SK-N-SH treated with all-trans-retinoic acid at 6 μM for 48 hours (cell line): Measurements from ENCODE around the gene LRRC25.

Source experiments
- ATAC-seq: fragments of 200-7000 bp; cut with Tn5 transposase; 3 replicates; pipeline ENCODE4 v1.9.1; 2020; ENCODE audit warnings: mild to moderate bottlenecking, moderate library complexity
- ARNTL ChIP-seq: fragments of 450-650 bp; formaldehyde crosslinking; IDR thresholded peaks from 2 replicates; pipeline ENCODE4 v1.5.0; 2020; ENCODE audit warnings: low read depth, mild to moderate bottlenecking, moderate library complexity, borderline replicate concordance
- BACH2 ChIP-seq: fragments of 250-450 bp; sonication (Bioruptor Pico); IDR thresholded peaks from 2 replicates; pipeline ENCODE4 v1.9.0; 2021; ENCODE audit warnings: mild to moderate bottlenecking, borderline replicate concordance
- CSDC2 ChIP-seq: fragments of 250-450 bp; sonication (Bioruptor Pico); IDR thresholded peaks from 2 replicates; pipeline ENCODE4 v1.5.0; 2020; ENCODE audit warnings: mild to moderate bottlenecking, moderate library complexity
- GLIS3 ChIP-seq: fragments of 250-450 bp; sonication (Bioruptor Pico); IDR thresholded peaks from 2 replicates; pipeline ENCODE4 v1.5.0; 2020; ENCODE audit warnings: mild to moderate bottlenecking, moderate library complexity
- ISL1 ChIP-seq: fragments of 250-450 bp; sonication (Bioruptor Pico); IDR thresholded peaks from 2 replicates; pipeline ENCODE4 v2.1.2; 2022; ENCODE audit warnings: mild to moderate bottlenecking, moderate library complexity
- OSR1 ChIP-seq: fragments of 250-450 bp; sonication (Bioruptor Pico); IDR thresholded peaks from 2 replicates; pipeline ENCODE4 v1.8.0; 2022; ENCODE audit warnings: moderate library complexity, mild to moderate bottlenecking, inconsistent platforms
- PPARA ChIP-seq: fragments of 250-450 bp; sonication (Bioruptor Pico); IDR thresholded peaks from 2 replicates; pipeline ENCODE4 v1.5.0; 2020; ENCODE audit warnings: mild to moderate bottlenecking, borderline replicate concordance
- SNAI2 ChIP-seq: fragments of 250-450 bp; sonication (Bioruptor Pico); IDR thresholded peaks from 2 replicates; pipeline ENCODE4 v1.5.0; 2020; ENCODE audit warnings: mild to moderate bottlenecking, moderate library complexity
- TCF4 ChIP-seq: fragments of 250-450 bp; sonication (Bioruptor Pico); IDR thresholded peaks from 2 replicates; pipeline ENCODE4 v1.8.0; 2021; ENCODE audit warnings: mild to moderate bottlenecking, moderate library complexity, borderline replicate concordance
- TOX ChIP-seq: fragments of 250-450 bp; sonication (Bioruptor Pico); IDR thresholded peaks from 2 replicates; pipeline ENCODE4 v1.8.0; 2021; ENCODE audit warnings: mild to moderate bottlenecking, moderate library complexity, borderline replicate concordance
- ZC3H10 ChIP-seq: fragments of 250-450 bp; sonication (Bioruptor Pico); IDR thresholded peaks from 2 replicates; pipeline ENCODE4 v1.5.1; 2021; ENCODE audit warnings: mild to moderate bottlenecking, moderate library complexity
- ZFP3 ChIP-seq: fragments of 250-450 bp; sonication (Bioruptor Pico); IDR thresholded peaks from 2 replicates; pipeline ENCODE4 v1.5.0; 2020; ENCODE audit warnings: mild to moderate bottlenecking, moderate library complexity
- ZFP30 ChIP-seq: fragments of 450-650 bp; formaldehyde crosslinking; IDR thresholded peaks from 2 replicates; pipeline ENCODE4 v1.5.0; 2022; ENCODE audit warnings: mild to moderate bottlenecking, moderate library complexity
- ZNF565 ChIP-seq: fragments of 450-650 bp; formaldehyde crosslinking; conservative IDR thresholded peaks from 2 replicates; pipeline ENCODE4 v1.5.0; 2020; ENCODE audit warnings: low read depth, mild to moderate bottlenecking, moderate library complexity
- ZNF70 ChIP-seq: fragments of 450-650 bp; formaldehyde crosslinking; IDR thresholded peaks from 2 replicates; pipeline ENCODE4 v1.5.0; 2020; ENCODE audit warnings: mild to moderate bottlenecking, moderate library complexity
- ZNF8 ChIP-seq: fragments of 450-650 bp; formaldehyde crosslinking; IDR thresholded peaks from 2 replicates; pipeline ENCODE4 v1.5.0; 2020; ENCODE audit warnings: mild to moderate bottlenecking, moderate library complexity
- TF ChIP-seq, protein P1 (sequence below): fragments of 250-450 bp; sonication (Bioruptor Pico); IDR thresholded peaks from 2 replicates; pipeline ENCODE4 v1.5.1; 2021; ENCODE audit warnings: mild to moderate bottlenecking, moderate library complexity
- TF ChIP-seq, protein P2 (sequence below): fragments of 250-450 bp; sonication (Bioruptor Pico); IDR thresholded peaks from 2 replicates; pipeline ENCODE4 v1.8.0; 2021; ENCODE audit warnings: low read depth, mild to moderate bottlenecking, moderate library complexity, borderline replicate concordance
- TF ChIP-seq, protein P3 (sequence below): fragments of 250-450 bp; sonication (Bioruptor Pico); IDR thresholded peaks from 2 replicates; pipeline ENCODE4 v1.5.0; 2020; ENCODE audit warnings: mild to moderate bottlenecking, moderate library complexity
- TF ChIP-seq, protein P4 (sequence below): fragments of 250-450 bp; sonication (Bioruptor Pico); IDR thresholded peaks from 2 replicates; pipeline ENCODE4 v1.5.1; 2020; ENCODE audit warnings: low read depth, mild to moderate bottlenecking, moderate library complexity
- TF ChIP-seq, protein P5 (sequence below): fragments of 250-450 bp; sonication (Bioruptor Pico); IDR thresholded peaks from 2 replicates; pipeline ENCODE4 v1.8.0; 2020; ENCODE audit warnings: mild to moderate bottlenecking, moderate library complexity, borderline replicate concordance

Gene LRRC25

DNA sequence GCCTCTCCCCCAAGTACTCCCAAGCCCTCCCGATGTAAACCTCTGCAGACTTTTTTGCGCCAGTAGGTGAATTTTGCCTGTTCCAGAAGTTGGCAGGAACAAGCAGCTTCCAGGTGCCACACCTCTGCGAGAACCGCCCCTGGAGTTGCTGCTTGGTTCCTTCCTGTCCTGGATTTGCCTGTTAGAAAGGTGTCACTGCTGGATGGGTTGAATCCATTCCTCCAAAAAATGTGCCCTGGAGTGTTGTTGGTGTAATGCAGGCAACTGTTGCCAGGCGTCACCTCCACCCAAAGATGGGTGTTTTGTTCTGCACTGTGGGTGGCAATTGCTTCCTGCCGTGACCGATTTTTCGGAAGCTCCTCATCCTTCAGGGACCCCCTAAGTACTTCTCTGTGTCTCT lies 51.3 kb downstream of the LRRC25 start:
- TF ChIP-seq ZFP30 (CRISPR knock-in tag) (no peak), ARNTL (CRISPR knock-in tag) (no peak)
- TF ChIP-seq, protein P1, sequence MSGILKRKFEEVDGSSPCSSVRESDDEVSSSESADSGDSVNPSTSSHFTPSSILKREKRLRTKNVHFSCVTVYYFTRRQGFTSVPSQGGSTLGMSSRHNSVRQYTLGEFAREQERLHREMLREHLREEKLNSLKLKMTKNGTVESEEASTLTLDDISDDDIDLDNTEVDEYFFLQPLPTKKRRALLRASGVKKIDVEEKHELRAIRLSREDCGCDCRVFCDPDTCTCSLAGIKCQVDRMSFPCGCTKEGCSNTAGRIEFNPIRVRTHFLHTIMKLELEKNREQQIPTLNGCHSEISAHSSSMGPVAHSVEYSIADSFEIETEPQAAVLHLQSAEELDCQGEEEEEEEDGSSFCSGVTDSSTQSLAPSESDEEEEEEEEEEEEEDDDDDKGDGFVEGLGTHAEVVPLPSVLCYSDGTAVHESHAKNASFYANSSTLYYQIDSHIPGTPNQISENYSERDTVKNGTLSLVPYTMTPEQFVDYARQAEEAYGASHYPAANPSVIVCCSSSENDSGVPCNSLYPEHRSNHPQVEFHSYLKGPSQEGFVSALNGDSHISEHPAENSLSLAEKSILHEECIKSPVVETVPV: no peak
- ATAC-seq: no peak

DNA sequence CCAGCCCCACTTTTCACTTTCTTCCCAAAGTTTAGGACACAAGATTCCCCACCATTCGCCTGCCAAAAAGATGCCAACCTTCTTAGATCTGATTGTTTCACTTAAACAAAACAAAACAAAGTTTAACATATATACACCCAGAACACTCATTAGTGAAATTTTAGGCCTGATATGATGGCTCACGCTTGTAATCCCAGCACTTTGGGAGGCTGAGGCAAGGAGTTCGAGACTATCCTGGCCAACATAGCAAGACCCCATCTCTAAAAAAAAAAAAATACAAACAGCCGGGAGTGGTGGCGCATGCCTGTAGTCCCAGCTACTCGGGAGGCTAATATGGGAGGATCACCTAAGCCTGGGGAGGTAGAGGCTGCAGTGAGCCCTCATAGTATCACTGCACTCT lies 52.1 kb downstream of the LRRC25 start:
- ATAC-seq: no peak
- TF ChIP-seq ZNF8 (CRISPR knock-in tag) (no peak), ISL1 (no peak), TOX (CRISPR knock-in tag) (no peak), PPARA (CRISPR knock-in tag) (no peak), ZNF70 (CRISPR knock-in tag) (no peak), ZFP30 (CRISPR knock-in tag) (no peak), ZNF565 (CRISPR knock-in tag) (no peak), SNAI2 (CRISPR knock-in tag) (no peak), TCF4 (CRISPR knock-in tag) (no peak), OSR1 (CRISPR knock-in tag) (no peak), ARNTL (CRISPR knock-in tag) (no peak), GLIS3 (CRISPR knock-in tag) (no peak), ZC3H10 (CRISPR knock-in tag) (no peak), CSDC2 (CRISPR knock-in tag) (no peak)
- TF ChIP-seq, protein P2, sequence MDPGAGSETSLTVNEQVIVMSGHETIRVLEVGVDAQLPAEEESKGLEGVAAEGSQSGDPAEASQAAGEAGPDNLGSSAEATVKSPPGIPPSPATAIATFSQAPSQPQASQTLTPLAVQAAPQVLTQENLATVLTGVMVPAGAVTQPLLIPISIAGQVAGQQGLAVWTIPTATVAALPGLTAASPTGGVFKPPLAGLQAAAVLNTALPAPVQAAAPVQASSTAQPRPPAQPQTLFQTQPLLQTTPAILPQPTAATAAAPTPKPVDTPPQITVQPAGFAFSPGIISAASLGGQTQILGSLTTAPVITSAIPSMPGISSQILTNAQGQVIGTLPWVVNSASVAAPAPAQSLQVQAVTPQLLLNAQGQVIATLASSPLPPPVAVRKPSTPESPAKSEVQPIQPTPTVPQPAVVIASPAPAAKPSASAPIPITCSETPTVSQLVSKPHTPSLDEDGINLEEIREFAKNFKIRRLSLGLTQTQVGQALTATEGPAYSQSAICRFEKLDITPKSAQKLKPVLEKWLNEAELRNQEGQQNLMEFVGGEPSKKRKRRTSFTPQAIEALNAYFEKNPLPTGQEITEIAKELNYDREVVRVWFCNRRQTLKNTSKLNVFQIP: no peak
- TF ChIP-seq, protein P3, sequence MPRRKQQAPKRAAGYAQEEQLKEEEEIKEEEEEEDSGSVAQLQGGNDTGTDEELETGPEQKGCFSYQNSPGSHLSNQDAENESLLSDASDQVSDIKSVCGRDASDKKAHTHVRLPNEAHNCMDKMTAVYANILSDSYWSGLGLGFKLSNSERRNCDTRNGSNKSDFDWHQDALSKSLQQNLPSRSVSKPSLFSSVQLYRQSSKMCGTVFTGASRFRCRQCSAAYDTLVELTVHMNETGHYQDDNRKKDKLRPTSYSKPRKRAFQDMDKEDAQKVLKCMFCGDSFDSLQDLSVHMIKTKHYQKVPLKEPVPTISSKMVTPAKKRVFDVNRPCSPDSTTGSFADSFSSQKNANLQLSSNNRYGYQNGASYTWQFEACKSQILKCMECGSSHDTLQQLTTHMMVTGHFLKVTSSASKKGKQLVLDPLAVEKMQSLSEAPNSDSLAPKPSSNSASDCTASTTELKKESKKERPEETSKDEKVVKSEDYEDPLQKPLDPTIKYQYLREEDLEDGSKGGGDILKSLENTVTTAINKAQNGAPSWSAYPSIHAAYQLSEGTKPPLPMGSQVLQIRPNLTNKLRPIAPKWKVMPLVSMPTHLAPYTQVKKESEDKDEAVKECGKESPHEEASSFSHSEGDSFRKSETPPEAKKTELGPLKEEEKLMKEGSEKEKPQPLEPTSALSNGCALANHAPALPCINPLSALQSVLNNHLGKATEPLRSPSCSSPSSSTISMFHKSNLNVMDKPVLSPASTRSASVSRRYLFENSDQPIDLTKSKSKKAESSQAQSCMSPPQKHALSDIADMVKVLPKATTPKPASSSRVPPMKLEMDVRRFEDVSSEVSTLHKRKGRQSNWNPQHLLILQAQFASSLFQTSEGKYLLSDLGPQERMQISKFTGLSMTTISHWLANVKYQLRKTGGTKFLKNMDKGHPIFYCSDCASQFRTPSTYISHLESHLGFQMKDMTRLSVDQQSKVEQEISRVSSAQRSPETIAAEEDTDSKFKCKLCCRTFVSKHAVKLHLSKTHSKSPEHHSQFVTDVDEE (CRISPR knock-in tag): no peak
- TF ChIP-seq, protein P4, sequence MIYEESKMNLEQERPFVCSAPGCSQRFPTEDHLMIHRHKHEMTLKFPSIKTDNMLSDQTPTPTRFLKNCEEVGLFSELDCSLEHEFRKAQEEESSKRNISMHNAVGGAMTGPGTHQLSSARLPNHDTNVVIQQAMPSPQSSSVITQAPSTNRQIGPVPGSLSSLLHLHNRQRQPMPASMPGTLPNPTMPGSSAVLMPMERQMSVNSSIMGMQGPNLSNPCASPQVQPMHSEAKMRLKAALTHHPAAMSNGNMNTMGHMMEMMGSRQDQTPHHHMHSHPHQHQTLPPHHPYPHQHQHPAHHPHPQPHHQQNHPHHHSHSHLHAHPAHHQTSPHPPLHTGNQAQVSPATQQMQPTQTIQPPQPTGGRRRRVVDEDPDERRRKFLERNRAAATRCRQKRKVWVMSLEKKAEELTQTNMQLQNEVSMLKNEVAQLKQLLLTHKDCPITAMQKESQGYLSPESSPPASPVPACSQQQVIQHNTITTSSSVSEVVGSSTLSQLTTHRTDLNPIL: no peak
- TF ChIP-seq, protein P5, sequence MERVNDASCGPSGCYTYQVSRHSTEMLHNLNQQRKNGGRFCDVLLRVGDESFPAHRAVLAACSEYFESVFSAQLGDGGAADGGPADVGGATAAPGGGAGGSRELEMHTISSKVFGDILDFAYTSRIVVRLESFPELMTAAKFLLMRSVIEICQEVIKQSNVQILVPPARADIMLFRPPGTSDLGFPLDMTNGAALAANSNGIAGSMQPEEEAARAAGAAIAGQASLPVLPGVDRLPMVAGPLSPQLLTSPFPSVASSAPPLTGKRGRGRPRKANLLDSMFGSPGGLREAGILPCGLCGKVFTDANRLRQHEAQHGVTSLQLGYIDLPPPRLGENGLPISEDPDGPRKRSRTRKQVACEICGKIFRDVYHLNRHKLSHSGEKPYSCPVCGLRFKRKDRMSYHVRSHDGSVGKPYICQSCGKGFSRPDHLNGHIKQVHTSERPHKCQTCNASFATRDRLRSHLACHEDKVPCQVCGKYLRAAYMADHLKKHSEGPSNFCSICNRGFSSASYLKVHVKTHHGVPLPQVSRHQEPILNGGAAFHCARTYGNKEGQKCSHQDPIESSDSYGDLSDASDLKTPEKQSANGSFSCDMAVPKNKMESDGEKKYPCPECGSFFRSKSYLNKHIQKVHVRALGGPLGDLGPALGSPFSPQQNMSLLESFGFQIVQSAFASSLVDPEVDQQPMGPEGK (CRISPR knock-in tag): no peak
- TF ChIP-seq, protein P1: no peak

DNA sequence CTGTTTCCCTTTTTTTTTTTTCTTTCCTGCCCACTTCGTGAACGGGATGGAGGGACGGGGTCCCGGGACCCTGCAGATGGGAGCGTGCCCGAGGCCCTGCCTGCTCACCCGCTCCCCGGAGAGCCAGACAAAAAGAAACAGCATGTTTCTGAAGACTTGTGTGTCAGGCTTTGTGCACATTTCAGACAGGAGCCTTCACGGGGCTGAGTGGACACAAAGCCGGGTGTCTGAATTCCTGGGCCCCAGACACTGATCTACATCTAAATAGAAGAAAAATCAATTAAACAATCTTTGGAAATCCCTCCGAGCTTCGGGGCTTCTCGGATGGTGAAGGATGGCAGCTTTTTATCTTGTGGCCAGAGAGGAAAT lies 52.9 kb downstream of the LRRC25 start:
- ATAC-seq: no peak
- TF ChIP-seq, protein P4: no peak
- TF ChIP-seq ZFP3 (CRISPR knock-in tag): no peak
- TF ChIP-seq ZC3H10 (CRISPR knock-in tag): no peak
- no peak for TF ChIP-seq TCF4 (CRISPR knock-in tag)
- no peak for TF ChIP-seq ZNF8 (CRISPR knock-in tag)
- no peak for TF ChIP-seq ZNF565 (CRISPR knock-in tag)
- TF ChIP-seq BACH2 (CRISPR knock-in tag): no peak
- TF ChIP-seq, protein P3 (CRISPR knock-in tag): no peak
- TF ChIP-seq, protein P2: no peak
